ENCODE measurements around the gene RNF187.

DNA sequence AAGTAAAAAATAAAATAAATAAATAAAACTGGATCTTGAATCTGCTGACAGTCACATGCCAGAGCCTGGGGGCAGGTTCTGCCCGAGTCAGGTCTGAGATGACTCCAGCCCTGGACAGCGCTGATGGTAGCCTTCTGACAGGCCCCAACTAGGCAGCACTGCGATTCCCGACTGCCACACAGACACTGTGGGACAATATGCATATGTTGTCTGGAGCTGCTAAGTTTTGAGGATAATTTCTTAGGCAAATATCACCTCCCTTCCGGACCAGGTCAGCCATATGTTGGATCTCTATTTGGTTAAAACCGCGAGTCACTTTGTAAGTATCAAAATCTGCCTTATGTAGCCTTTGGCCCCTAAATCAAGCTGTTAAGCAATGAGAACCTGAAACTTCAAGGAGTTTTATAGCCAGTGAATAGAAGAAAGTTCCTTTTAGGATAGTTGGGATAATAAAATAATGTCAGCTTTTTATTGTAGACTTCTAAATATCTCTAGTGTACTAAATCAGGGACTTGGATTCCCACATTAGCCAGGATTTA is 49.7 kb upstream of the RNF187 start:
- TF ChIP-seq FOXP2 (optimal IDR thresholded peaks at IDR 0.05; ENCODE audit: borderline replicate concordance, extremely low read depth, extremely low read length, insufficient read depth) (no peak), POLR2AphosphoS5 (IDR thresholded peaks at IDR 0.05; ENCODE audit: low read depth, low read length) (no peak)
- TF ChIP-seq, protein P1, sequence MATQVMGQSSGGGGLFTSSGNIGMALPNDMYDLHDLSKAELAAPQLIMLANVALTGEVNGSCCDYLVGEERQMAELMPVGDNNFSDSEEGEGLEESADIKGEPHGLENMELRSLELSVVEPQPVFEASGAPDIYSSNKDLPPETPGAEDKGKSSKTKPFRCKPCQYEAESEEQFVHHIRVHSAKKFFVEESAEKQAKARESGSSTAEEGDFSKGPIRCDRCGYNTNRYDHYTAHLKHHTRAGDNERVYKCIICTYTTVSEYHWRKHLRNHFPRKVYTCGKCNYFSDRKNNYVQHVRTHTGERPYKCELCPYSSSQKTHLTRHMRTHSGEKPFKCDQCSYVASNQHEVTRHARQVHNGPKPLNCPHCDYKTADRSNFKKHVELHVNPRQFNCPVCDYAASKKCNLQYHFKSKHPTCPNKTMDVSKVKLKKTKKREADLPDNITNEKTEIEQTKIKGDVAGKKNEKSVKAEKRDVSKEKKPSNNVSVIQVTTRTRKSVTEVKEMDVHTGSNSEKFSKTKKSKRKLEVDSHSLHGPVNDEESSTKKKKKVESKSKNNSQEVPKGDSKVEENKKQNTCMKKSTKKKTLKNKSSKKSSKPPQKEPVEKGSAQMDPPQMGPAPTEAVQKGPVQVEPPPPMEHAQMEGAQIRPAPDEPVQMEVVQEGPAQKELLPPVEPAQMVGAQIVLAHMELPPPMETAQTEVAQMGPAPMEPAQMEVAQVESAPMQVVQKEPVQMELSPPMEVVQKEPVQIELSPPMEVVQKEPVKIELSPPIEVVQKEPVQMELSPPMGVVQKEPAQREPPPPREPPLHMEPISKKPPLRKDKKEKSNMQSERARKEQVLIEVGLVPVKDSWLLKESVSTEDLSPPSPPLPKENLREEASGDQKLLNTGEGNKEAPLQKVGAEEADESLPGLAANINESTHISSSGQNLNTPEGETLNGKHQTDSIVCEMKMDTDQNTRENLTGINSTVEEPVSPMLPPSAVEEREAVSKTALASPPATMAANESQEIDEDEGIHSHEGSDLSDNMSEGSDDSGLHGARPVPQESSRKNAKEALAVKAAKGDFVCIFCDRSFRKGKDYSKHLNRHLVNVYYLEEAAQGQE (IDR thresholded peaks at IDR 0.05; ENCODE audit: insufficient read depth in 1 of 2, low read depth in 2 of 2, low read length in 2 of 2), result no peak

Data from PFSK-1 (cell line).